HCT116 (cell line): ENCODE results near the gene SPRR2G. TPM values are rescaled to one million over a fixed set of nuclear protein-coding genes. Genes with fewer than 3 reads are reported as not detected.
"Not testable (repeated sequence)": the region's sequence is repeated elsewhere in the genome, so short reads cannot be mapped to it uniquely, and the experiment has no call there.

Experiments
- ATAC-seq: fragments of 200-7000 bp; cut with Tn5 transposase; 2 replicates; pipeline ENCODE4 v1.9.1; 2020; ENCODE audit warnings: mild to moderate bottlenecking, moderate library complexity
- BruUV-seq: library from RNA; stranded (reverse); fragments of 400-500 nt; replicated peaks from 2 replicates; lab custom pipeline; 2021; lab: Mats Ljungman, UMichigan
- CTCF ChIA-PET: fragments of 300-600 bp; sonication (Branson Sonifier 250); formaldehyde crosslinking; loops from one replicate; lab custom pipeline; 2021; ENCODE audit warnings: antibody characterized with exemption; lab: Charles Lee
- POLR2A ChIA-PET: fragments of 300-600, 350-600 bp; sonication (Branson Sonifier 250); formaldehyde crosslinking; loops from one replicate; lab custom pipeline; 2021; ENCODE audit warnings: antibody characterized with exemption; lab: Charles Lee
- RAD21 ChIA-PET, 2 experiments: fragments of 300-600 bp; sonication (Branson Sonifier 250); formaldehyde crosslinking; loops; one replicate each; lab custom pipeline; 2023; ENCODE audit warnings: low total read pairs in 2 of 2; ENCODE audit not compliant: uncharacterized antibody in 2 of 2, unreplicated experiment in 2 of 2, low non-redundant PET in 1 of 2; lab: Charles Lee
- DNase-seq: peaks from one replicate; pipeline ENCODE4 v3.0.0-alpha.2; 2010; ENCODE audit warnings: low read depth, low spot score
- H2AFZ ChIP-seq: fragments of 200-600 bp; shearing (Covaris generic), sonication (generic); 2 replicates; pipeline ENCODE4 v1.6.1; 2017; ENCODE audit warnings: low read depth, mixed run types, mixed read lengths, antibody characterized with exemption, low read length; ENCODE audit not compliant: poor library complexity, severe bottlenecking
- H3K27ac ChIP-seq: 2 replicates; pipeline ENCODE4 v1.5.1; 2012; ENCODE audit warnings: low read depth, low read length
- H3K27me3 ChIP-seq: fragments of 200-600 bp; sonication (generic); 2 replicates; pipeline ENCODE4 v1.6.1; 2016; ENCODE audit warnings: mixed run types, low read length, mixed read lengths; ENCODE audit not compliant: insufficient read depth
- H3K36me3 ChIP-seq, 2 experiments: fragments of 200-500 bp in 1 of 2; fragments of 200-600 bp in 1 of 2; sonication (Bioruptor generic) in 1 of 2; sonication (generic) in 1 of 2; 2 replicates each; pipeline versions ENCODE4 v1.5.1 to v1.6.1; 2014 to 2016; ENCODE audit warnings: low read length in 2 of 2, inconsistent platforms in 1 of 2, mixed read lengths in 1 of 2, mixed run types in 1 of 2; ENCODE audit not compliant: insufficient read depth in 2 of 2, control insufficient read depth in 1 of 2
- H3K4me1 ChIP-seq, 2 experiments: fragments of 200-600 bp in 1 of 2; sonication (generic) in 1 of 2; 2 replicates each; pipeline versions ENCODE4 v1.5.1 to v1.6.1; 2012 to 2017; ENCODE audit warnings: low read length in 2 of 2, inconsistent platforms in 1 of 2, mild to moderate bottlenecking in 1 of 2, mixed read lengths in 1 of 2, mixed run types in 1 of 2, moderate library complexity in 1 of 2; ENCODE audit not compliant: insufficient read depth in 2 of 2, control insufficient read depth in 1 of 2
- H3K4me2 ChIP-seq: fragments of 200-600 bp; sonication (generic); 2 replicates; pipeline ENCODE4 v1.6.1; 2017; ENCODE audit warnings: mixed run types, low read length, mixed read lengths
- H3K4me3 ChIP-seq, 2 experiments: fragments of 200-600 bp in 1 of 2; sonication (generic) in 1 of 2; replicated peaks in 1 of 2; 2 replicates each; pipeline ENCODE4 v1.5.1; 2011 to 2016; ENCODE audit warnings: low read length in 2 of 2, control low read depth in 1 of 2, low read depth in 1 of 2, mild to moderate bottlenecking in 1 of 2, mixed read lengths in 1 of 2, mixed run types in 1 of 2
- H3K79me2 ChIP-seq: fragments of 200-600 bp; sonication (generic); 2 replicates; pipeline ENCODE4 v1.6.1; 2017; ENCODE audit warnings: mild to moderate bottlenecking, mixed run types, low read length, moderate library complexity, mixed read lengths; ENCODE audit not compliant: insufficient read depth
- H3K9ac ChIP-seq: fragments of 200-600 bp; sonication (generic); 2 replicates; pipeline ENCODE4 v1.6.1; 2016; ENCODE audit warnings: low read length, mixed read lengths
- H3K9me2 ChIP-seq: fragments of 200-600 bp; sonication (generic), shearing (Covaris generic); 2 replicates; pipeline ENCODE4 v1.6.1; 2017; ENCODE audit warnings: mixed run types, mild to moderate bottlenecking, moderate library complexity; ENCODE audit not compliant: insufficient read depth
- H3K9me3 ChIP-seq, 2 experiments: fragments of 200-500 bp in 1 of 2; fragments of 200-600 bp in 1 of 2; sonication (Bioruptor generic) in 1 of 2; sonication (generic) in 1 of 2; 2 replicates each; pipeline ENCODE4 v1.6.1; 2014 to 2017; ENCODE audit warnings: low read length in 2 of 2, mixed read lengths in 2 of 2, inconsistent platforms in 1 of 2, low read depth in 1 of 2, mild to moderate bottlenecking in 1 of 2, mixed run types in 1 of 2, moderate library complexity in 1 of 2; ENCODE audit not compliant: control insufficient read depth in 1 of 2, insufficient read depth in 1 of 2
- H4K20me1 ChIP-seq: fragments of 200-600 bp; sonication (generic), shearing (Covaris generic); 2 replicates; pipeline ENCODE4 v1.6.1; 2017; ENCODE audit warnings: mixed run types, mild to moderate bottlenecking, moderate library complexity; ENCODE audit not compliant: insufficient read depth
- CEBPB ChIP-seq: IDR thresholded peaks from 2 replicates; pipeline ENCODE4 v1.6.1; 2012; ENCODE audit warnings: low read depth
- ELF1 ChIP-seq: IDR thresholded peaks from 2 replicates; pipeline ENCODE4 v1.6.1; 2012; ENCODE audit warnings: low read depth, borderline replicate concordance
- POLR2A ChIP-seq: IDR thresholded peaks from 2 replicates; pipeline ENCODE4 v1.7.0; 2011; ENCODE audit warnings: borderline replicate concordance; ENCODE audit not compliant: insufficient read depth, insufficient read length; ENCODE audit errors: extremely low read depth
- SP1 ChIP-seq: IDR thresholded peaks from 2 replicates; pipeline ENCODE4 v1.6.1; 2012; ENCODE audit warnings: low read depth
- ZFX ChIP-seq: fragments of 450-650 bp; IDR thresholded peaks from 2 replicates; pipeline ENCODE4 v1.6.1; 2017
- intact Hi-C: fragments of 100-400 bp; cut with micrococcal nuclease; formaldehyde crosslinking; loops from 2 replicates; pipeline ENCODE4 v1.10.0; 2022
- total RNA-seq: library from RNA; stranded (reverse); gene quantifications from one replicate; pipeline ENCODE4 v1.2.1, GENCODE V29; 2021; ENCODE audit not compliant: unreplicated experiment
- TF ChIP-seq, protein P1 (sequence below), 3 experiments: fragments of 200-600 bp in 1 of 3; sonication (generic) in 1 of 3; IDR thresholded peaks in 2 of 3; conservative IDR thresholded peaks in 1 of 3; 2 replicates each; pipeline ENCODE4 v1.5.1; 2012 to 2017; ENCODE audit warnings: low read depth in 2 of 3, low read length in 2 of 3, antibody characterized with exemption in 1 of 3, borderline replicate concordance in 1 of 3, control low read depth in 1 of 3, mild to moderate bottlenecking in 1 of 3, mixed read lengths in 1 of 3, mixed run types in 1 of 3, moderate library complexity in 1 of 3; ENCODE audit not compliant: insufficient read depth in 1 of 3
- TF ChIP-seq, protein P2 (sequence below): IDR thresholded peaks from 2 replicates; pipeline ENCODE4 v1.6.1; 2012

The SPRR2G gene
- total RNA-seq, 1 experiment from 2014 or later, result not detected

DNA sequence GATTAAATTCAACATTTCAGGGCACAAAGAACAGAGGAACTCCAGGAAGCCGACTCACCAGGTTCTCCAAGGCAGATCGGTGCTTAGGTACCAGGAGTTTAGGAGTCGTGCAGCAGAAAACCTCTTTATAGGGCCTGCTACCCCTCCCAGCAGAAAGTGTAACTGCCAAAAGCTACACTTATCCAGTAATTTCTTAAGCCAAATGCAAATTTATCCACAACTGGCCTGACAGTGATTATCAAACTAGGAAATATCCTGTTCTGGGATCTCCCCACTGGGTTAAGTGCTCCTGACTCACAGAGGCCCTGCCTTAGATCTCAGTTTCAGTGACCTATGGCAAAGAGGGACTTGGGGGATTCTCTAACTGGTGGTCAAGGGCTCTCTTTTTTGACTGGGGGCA lies 37.3 kb downstream of the SPRR2G start, which contains the start of gene SPRR2F:
Gene SPRR2F, minus strand, starts transcription at position 101 of the 400 bp plus-strand sequence. CDS start 783 bp downstream, outside the sequence.
- H3K9me2 ChIP-seq, result no peaks in the 10 kb centered on the region
- CTCF ChIA-PET, result no interaction called here
- ATAC-seq, result no peak
- no TSS peak for BruUV-seq
- POLR2A ChIA-PET, result no interaction called here
- no peaks in the 10 kb centered on the region for H3K36me3 ChIP-seq
- intact Hi-C loops, result no loop called here
- H4K20me1 ChIP-seq, result no peaks in the 10 kb centered on the region
- peaks cover 7% of the 10 kb centered on the region; the same call in 1 of the 2 replicates for H3K27me3 ChIP-seq
- TF ChIP-seq, protein P1, sequence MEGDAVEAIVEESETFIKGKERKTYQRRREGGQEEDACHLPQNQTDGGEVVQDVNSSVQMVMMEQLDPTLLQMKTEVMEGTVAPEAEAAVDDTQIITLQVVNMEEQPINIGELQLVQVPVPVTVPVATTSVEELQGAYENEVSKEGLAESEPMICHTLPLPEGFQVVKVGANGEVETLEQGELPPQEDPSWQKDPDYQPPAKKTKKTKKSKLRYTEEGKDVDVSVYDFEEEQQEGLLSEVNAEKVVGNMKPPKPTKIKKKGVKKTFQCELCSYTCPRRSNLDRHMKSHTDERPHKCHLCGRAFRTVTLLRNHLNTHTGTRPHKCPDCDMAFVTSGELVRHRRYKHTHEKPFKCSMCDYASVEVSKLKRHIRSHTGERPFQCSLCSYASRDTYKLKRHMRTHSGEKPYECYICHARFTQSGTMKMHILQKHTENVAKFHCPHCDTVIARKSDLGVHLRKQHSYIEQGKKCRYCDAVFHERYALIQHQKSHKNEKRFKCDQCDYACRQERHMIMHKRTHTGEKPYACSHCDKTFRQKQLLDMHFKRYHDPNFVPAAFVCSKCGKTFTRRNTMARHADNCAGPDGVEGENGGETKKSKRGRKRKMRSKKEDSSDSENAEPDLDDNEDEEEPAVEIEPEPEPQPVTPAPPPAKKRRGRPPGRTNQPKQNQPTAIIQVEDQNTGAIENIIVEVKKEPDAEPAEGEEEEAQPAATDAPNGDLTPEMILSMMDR (IDR thresholded peaks at IDR 0.05 in 2 of 3, conservative IDR thresholded peaks at IDR 0.05 in 1 of 3; ENCODE audit: borderline replicate concordance in 1 of 3, insufficient read depth in 1 of 3, low read depth in 2 of 3, low read length in 2 of 3), result no peak
- TF ChIP-seq ZFX (no peak), CEBPB (no peak), SP1 (no peak), ELF1 (no peak), POLR2A (no peak)
- TF ChIP-seq, protein P2, sequence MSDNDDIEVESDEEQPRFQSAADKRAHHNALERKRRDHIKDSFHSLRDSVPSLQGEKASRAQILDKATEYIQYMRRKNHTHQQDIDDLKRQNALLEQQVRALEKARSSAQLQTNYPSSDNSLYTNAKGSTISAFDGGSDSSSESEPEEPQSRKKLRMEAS, result no peak
- no peaks in the 10 kb centered on the region for H3K9me3 ChIP-seq
- H2AFZ ChIP-seq, result no peak within 1 kb of the TSS
- H3K4me2 ChIP-seq, result no peak within 1 kb of the TSS
- H3K4me1 ChIP-seq, result no peaks in the 10 kb centered on the region
- no peak for DNase-seq
- H3K79me2 ChIP-seq, result no peaks in the 10 kb centered on the region
- RAD21 ChIA-PET, result no interaction called here
- H3K27ac ChIP-seq, result no peak within 1 kb of the TSS
- H3K9ac ChIP-seq, result no peak within 1 kb of the TSS
- no peak within 1 kb of the TSS for H3K4me3 ChIP-seq

DNA sequence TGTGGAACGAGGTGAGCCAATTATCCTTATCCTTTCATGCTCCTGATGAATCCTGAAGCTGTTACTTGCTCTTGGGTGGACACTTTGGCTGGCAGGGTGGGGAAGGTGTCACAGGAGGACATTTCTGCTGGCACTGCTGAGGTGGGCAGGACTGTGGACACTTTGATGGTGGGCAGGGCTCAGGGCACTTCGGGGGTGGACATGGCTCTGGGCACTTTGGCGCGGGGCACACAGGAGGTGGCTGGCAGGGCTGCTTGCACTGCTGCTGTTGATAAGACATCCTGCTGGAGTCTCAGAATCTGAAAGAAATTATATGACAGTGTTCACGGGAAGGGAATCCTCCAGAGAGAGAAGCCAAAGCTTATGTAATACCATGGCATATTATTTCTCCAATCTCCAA lies 38.2 kb downstream of the SPRR2G start:
- H3K27me3 ChIP-seq, CTCF ChIA-PET, H3K4me1 ChIP-seq, H2AFZ ChIP-seq, DNase-seq, H3K9me3 ChIP-seq, H3K4me3 ChIP-seq, H3K36me3 ChIP-seq, H3K4me2 ChIP-seq, intact Hi-C loops, ATAC-seq, POLR2A ChIA-PET, H3K9me2 ChIP-seq, BruUV-seq, H4K20me1 ChIP-seq, H3K79me2 ChIP-seq, H3K27ac ChIP-seq, H3K9ac ChIP-seq, RAD21 ChIA-PET: not testable (repeated sequence)
